H9 (cell line): Measurements from ENCODE around the gene COX6B2. TPM values are rescaled to one million over a fixed set of nuclear protein-coding genes. Genes with fewer than 3 reads are reported as not detected.

Experiments used
- DNase-seq: peaks from one replicate; pipeline ENCODE4 v3.0.0-alpha.2; 2017
- H2AFZ ChIP-seq: one replicate; pipeline ENCODE4 v1.6.1; 2013; ENCODE audit warnings: mild to moderate bottlenecking, low read length, control low read depth, moderate library complexity
- H2AK5ac ChIP-seq: 2 replicates; pipeline ENCODE4 v1.6.1; 2013; ENCODE audit warnings: low read length, control low read depth, mixed read lengths; ENCODE audit not compliant: insufficient read length
- H2BK120ac ChIP-seq: one replicate; pipeline ENCODE4 v1.6.1; 2013; ENCODE audit warnings: low read depth, mild to moderate bottlenecking, low read length, control low read depth, inconsistent platforms; ENCODE audit not compliant: poor library complexity, severe bottlenecking
- H2BK12ac ChIP-seq: 2 replicates; pipeline ENCODE4 v1.6.1; 2013; ENCODE audit warnings: low read length, control low read depth, mixed read lengths, low read depth; ENCODE audit not compliant: insufficient read length
- H2BK15ac ChIP-seq: 2 replicates; pipeline ENCODE4 v1.6.1; 2013; ENCODE audit warnings: low read depth, low read length, control low read depth
- H2BK20ac ChIP-seq: one replicate; pipeline ENCODE4 v1.6.1; 2013; ENCODE audit warnings: low read depth, mild to moderate bottlenecking, low read length, control low read depth, inconsistent platforms; ENCODE audit not compliant: poor library complexity, severe bottlenecking
- H2BK5ac ChIP-seq: 2 replicates; pipeline ENCODE4 v1.6.1; 2013; ENCODE audit warnings: low read length, control low read depth, mixed read lengths; ENCODE audit not compliant: insufficient read length
- H3K14ac ChIP-seq: 2 replicates; pipeline ENCODE4 v1.6.1; 2013; ENCODE audit warnings: low read length, control low read depth; ENCODE audit not compliant: insufficient read depth
- H3K18ac ChIP-seq: 2 replicates; pipeline ENCODE4 v1.6.1; 2013; ENCODE audit warnings: low read depth, mild to moderate bottlenecking, mixed read lengths, low read length, control low read depth; ENCODE audit not compliant: insufficient read length
- H3K23ac ChIP-seq: 2 replicates; pipeline ENCODE4 v1.6.1; 2013; ENCODE audit warnings: low read length, control low read depth, mixed read lengths, low read depth; ENCODE audit not compliant: insufficient read length
- H3K23me2 ChIP-seq: 2 replicates; pipeline ENCODE4 v1.6.1; 2013; ENCODE audit warnings: low read depth, mild to moderate bottlenecking, mixed read lengths, low read length, control low read depth; ENCODE audit not compliant: insufficient read length, poor library complexity, severe bottlenecking
- H3K27ac ChIP-seq: 2 replicates; pipeline ENCODE4 v1.5.1; 2013; ENCODE audit warnings: low read length, control low read depth, mixed read lengths, low read depth; ENCODE audit not compliant: insufficient read length
- H3K27me3 ChIP-seq: 2 replicates; pipeline ENCODE4 v1.6.1; 2013; ENCODE audit warnings: low read length, control low read depth, inconsistent platforms; ENCODE audit not compliant: insufficient read depth
- H3K4ac ChIP-seq: 2 replicates; pipeline ENCODE4 v1.6.1; 2013; ENCODE audit warnings: low read depth, mild to moderate bottlenecking, control low read depth, inconsistent platforms, low read length, moderate library complexity
- H3K4me1 ChIP-seq: 2 replicates; pipeline ENCODE4 v1.6.1; 2013; ENCODE audit warnings: low read length, control low read depth, inconsistent platforms; ENCODE audit not compliant: insufficient read depth
- H3K4me2 ChIP-seq: 2 replicates; pipeline ENCODE4 v1.6.1; 2013; ENCODE audit warnings: low read length, control low read depth, mixed read lengths; ENCODE audit not compliant: insufficient read length, insufficient read depth
- H3K56ac ChIP-seq: 2 replicates; pipeline ENCODE4 v1.6.1; 2013; ENCODE audit warnings: low read depth, mild to moderate bottlenecking, mixed read lengths, low read length, control low read depth; ENCODE audit not compliant: insufficient read length
- H3K79me1 ChIP-seq: 2 replicates; pipeline ENCODE4 v1.6.1; 2013; ENCODE audit warnings: low read depth, mild to moderate bottlenecking, moderate library complexity, low read length, control low read depth, inconsistent platforms; ENCODE audit not compliant: insufficient read depth, poor library complexity, severe bottlenecking
- H3K79me2 ChIP-seq: 2 replicates; pipeline ENCODE4 v1.6.1; 2013; ENCODE audit warnings: low read length, control low read depth, inconsistent platforms; ENCODE audit not compliant: insufficient read depth
- H3K9ac ChIP-seq: 2 replicates; pipeline ENCODE4 v1.6.1; 2013; ENCODE audit warnings: low read length, control low read depth, mixed read lengths; ENCODE audit not compliant: insufficient read length; ENCODE audit errors: extremely low read depth
- H3K9me3 ChIP-seq: one replicate; pipeline ENCODE4 v1.6.1; 2013; ENCODE audit warnings: low read depth, low read length, inconsistent platforms; ENCODE audit not compliant: control insufficient read depth
- H3T11ph ChIP-seq: one replicate; pipeline ENCODE4 v1.6.1; 2013; ENCODE audit warnings: mild to moderate bottlenecking, low read length, control low read depth, inconsistent platforms
- H4K20me1 ChIP-seq: one replicate; pipeline ENCODE4 v1.6.1; 2013; ENCODE audit not compliant: control insufficient read depth, insufficient read length, insufficient read depth
- H4K5ac ChIP-seq: 2 replicates; pipeline ENCODE4 v1.6.1; 2013; ENCODE audit warnings: low read depth, mild to moderate bottlenecking, mixed read lengths, low read length, control low read depth; ENCODE audit not compliant: insufficient read length
- H4K8ac ChIP-seq: replicated peaks from 2 replicates; pipeline ENCODE4 v1.6.1; 2013; ENCODE audit warnings: low read length, control low read depth, mixed read lengths, low read depth; ENCODE audit not compliant: insufficient read length
- H4K91ac ChIP-seq: 2 replicates; pipeline ENCODE4 v1.6.1; 2013; ENCODE audit warnings: low read depth, mild to moderate bottlenecking, moderate library complexity, mixed read lengths, low read length, control low read depth; ENCODE audit not compliant: insufficient read length
- H3K27ac Mint-ChIP-seq, 3 experiments: 2 replicates in 2 of 3; 3 replicates in 1 of 3; pipeline ENCODE4 v1.8.0; 2020 to 2021; ENCODE audit warnings: mixed read lengths in 3 of 3, mild to moderate bottlenecking in 1 of 3, moderate library complexity in 1 of 3
- H3K27me3 Mint-ChIP-seq: 2 replicates; pipeline ENCODE4 v1.8.0; 2021; ENCODE audit warnings: low read depth, mild to moderate bottlenecking, moderate library complexity, mixed read lengths
- H3K36me3 Mint-ChIP-seq, 3 experiments: 2 replicates in 2 of 3; 3 replicates in 1 of 3; pipeline ENCODE4 v1.8.0; 2020 to 2021; ENCODE audit warnings: low read depth in 3 of 3, mixed read lengths in 3 of 3; ENCODE audit not compliant: insufficient read depth in 1 of 3
- H3K4me1 Mint-ChIP-seq, 2 experiments: 2 replicates each; pipeline ENCODE4 v1.8.0; 2020; ENCODE audit warnings: mixed read lengths in 2 of 2
- H3K4me3 Mint-ChIP-seq, 2 experiments: 2 replicates in 1 of 2; 3 replicates in 1 of 2; pipeline ENCODE4 v1.8.0; 2020 to 2021; ENCODE audit warnings: mild to moderate bottlenecking in 2 of 2, mixed read lengths in 2 of 2, moderate library complexity in 1 of 2
- H3K9me3 Mint-ChIP-seq, 2 experiments: 2 replicates in 1 of 2; 3 replicates in 1 of 2; pipeline ENCODE4 v1.8.0; 2020; ENCODE audit warnings: mild to moderate bottlenecking in 2 of 2, mixed read lengths in 2 of 2, moderate library complexity in 1 of 2
- WGBS: extraction: QIAGEN DNeasy Blood & Tissue Kit; methylation state at CpG from one replicate; pipeline ENCODE4 v1.1.7; 2013; ENCODE audit warnings: missing lambda C conversion rate, low lambda C conversion rate, mixed read lengths; ENCODE audit not compliant: insufficient read length; ENCODE audit errors: extremely low coverage; 5-methylcytosine and 5-hydroxymethylcytosine counted together
- total RNA-seq: library from RNA; stranded (reverse); gene quantifications from 2 replicates; pipeline ENCODE4 v1.2.1, GENCODE V29; 2021
- TF ChIP-seq, protein P1 (sequence below): fragments of 200-600 bp; sonication (generic); conservative IDR thresholded peaks from 3 replicates; pipeline ENCODE4 v1.8.0; 2021; ENCODE audit warnings: antibody characterized with exemption, mild to moderate bottlenecking

Gene COX6B2
- total RNA-seq, 1 experiment from 2014 or later: 4.0 TPM

DNA sequence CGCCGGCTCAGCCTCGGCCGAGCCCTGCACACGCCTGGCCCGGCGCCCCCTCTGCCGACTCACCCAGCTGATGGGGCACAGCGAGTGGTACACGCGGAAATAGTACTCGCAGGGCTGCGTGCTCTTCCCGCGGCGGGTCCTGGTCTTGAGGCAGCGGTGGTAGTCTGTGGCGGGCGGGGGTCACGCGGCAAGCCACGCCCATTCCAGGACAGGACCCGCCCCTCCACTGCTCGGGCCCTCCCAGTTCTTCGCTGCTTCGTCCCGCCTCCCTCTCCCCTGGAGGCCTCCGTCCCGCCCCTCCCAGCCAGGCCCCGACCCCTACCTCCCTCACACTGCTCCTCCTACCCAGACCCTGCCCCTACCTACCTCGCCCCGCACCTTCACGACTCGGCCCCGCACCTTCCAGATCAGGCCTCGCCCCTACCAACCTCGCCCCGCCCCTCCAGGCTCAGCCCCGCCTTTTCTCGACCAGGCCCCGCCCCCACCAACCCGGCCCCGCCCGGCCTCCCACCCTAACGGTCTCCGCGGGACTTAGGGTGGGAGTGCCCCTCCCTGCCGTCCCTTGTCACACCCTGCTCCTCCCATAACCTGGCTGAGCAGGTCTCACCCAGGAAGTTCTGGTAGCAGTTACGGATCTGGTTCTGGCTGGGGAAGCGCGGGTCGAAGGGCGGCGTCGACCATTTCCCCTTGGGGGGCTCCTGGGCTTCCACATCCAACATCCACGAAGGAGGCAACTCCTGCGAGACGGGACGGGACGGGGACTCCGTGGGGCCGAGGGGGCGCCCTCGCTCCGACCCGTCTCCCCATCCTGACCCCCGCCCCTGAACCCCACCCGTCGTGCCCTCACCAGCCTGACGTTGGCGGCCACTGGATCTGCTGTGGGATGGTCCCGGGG, 469 bp downstream of the COX6B2 start:
- no peak overlapping the region for H3K14ac ChIP-seq
- H3K56ac ChIP-seq: no peak overlapping the region
- H3K27ac ChIP-seq: no peak overlapping the region
- H3K4me1 Mint-ChIP-seq: peaks cover 48 to 51% of the 10 kb centered on the region in 2 experiments
- no peaks in the 10 kb centered on the region for H3K79me1 ChIP-seq
- peaks cover 7% of the 10 kb centered on the region for H3K23me2 ChIP-seq
- no peak overlapping the region for H2BK120ac ChIP-seq
- H2BK5ac ChIP-seq: no peak overlapping the region
- peak overlapping the region; percentile 60 to 85 for H3K4me3 Mint-ChIP-seq
- no peak overlapping the region for H4K8ac ChIP-seq
- H4K20me1 ChIP-seq: no peaks in the 10 kb centered on the region
- peaks cover 17% of the 10 kb centered on the region; the same call in 1 of the 2 replicates for H3K27me3 ChIP-seq
- H2BK15ac ChIP-seq: no peak overlapping the region
- H2AK5ac ChIP-seq: no peak overlapping the region
- H4K91ac ChIP-seq: no peak overlapping the region
- H3K4me2 ChIP-seq: peak overlapping the region; percentile 65
- no peak overlapping the region for H3K9ac ChIP-seq
- no peak overlapping the region for H4K5ac ChIP-seq
- H3K36me3 Mint-ChIP-seq: peaks cover 2 to 31% (median 6%) of the 10 kb centered on the region in 3 experiments; a peak in 5 of 7 replicates
- WGBS: no CpG with 5 or more reads among the region's 72 CpGs
- no peak overlapping the region for H2BK12ac ChIP-seq
- TF ChIP-seq, protein P1, sequence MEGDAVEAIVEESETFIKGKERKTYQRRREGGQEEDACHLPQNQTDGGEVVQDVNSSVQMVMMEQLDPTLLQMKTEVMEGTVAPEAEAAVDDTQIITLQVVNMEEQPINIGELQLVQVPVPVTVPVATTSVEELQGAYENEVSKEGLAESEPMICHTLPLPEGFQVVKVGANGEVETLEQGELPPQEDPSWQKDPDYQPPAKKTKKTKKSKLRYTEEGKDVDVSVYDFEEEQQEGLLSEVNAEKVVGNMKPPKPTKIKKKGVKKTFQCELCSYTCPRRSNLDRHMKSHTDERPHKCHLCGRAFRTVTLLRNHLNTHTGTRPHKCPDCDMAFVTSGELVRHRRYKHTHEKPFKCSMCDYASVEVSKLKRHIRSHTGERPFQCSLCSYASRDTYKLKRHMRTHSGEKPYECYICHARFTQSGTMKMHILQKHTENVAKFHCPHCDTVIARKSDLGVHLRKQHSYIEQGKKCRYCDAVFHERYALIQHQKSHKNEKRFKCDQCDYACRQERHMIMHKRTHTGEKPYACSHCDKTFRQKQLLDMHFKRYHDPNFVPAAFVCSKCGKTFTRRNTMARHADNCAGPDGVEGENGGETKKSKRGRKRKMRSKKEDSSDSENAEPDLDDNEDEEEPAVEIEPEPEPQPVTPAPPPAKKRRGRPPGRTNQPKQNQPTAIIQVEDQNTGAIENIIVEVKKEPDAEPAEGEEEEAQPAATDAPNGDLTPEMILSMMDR: no peak
- peak; percentile 88 for DNase-seq
- H3T11ph ChIP-seq: no peak overlapping the region
- H3K4ac ChIP-seq: no peak overlapping the region
- H3K23ac ChIP-seq: no peak overlapping the region
- no peak overlapping the region for H3K27ac Mint-ChIP-seq
- no peak overlapping the region for H2BK20ac ChIP-seq
- peaks cover 82% of the 10 kb centered on the region for H3K27me3 Mint-ChIP-seq
- H3K4me1 ChIP-seq: no peaks in the 10 kb centered on the region; the same call in 1 of the 2 replicates
- no peaks in the 10 kb centered on the region; a peak in 1 of 5 replicates for H3K9me3 Mint-ChIP-seq
- H3K79me2 ChIP-seq: no peaks in the 10 kb centered on the region
- H2AFZ ChIP-seq: no peak overlapping the region
- H3K18ac ChIP-seq: peak overlapping the region; percentile 54
- no peaks in the 10 kb centered on the region for H3K9me3 ChIP-seq
